ENCODE measurements around the gene OR4Q3. TPM values are rescaled to one million over a fixed set of nuclear protein-coding genes. Genes with fewer than 3 reads are reported as not detected.
"Not testable (repeated sequence)": the region's sequence is repeated elsewhere in the genome, so short reads cannot be mapped to it uniquely, and the experiment has no call there.

OR4Q3 gene
- total RNA-seq, result not detected

DNA sequence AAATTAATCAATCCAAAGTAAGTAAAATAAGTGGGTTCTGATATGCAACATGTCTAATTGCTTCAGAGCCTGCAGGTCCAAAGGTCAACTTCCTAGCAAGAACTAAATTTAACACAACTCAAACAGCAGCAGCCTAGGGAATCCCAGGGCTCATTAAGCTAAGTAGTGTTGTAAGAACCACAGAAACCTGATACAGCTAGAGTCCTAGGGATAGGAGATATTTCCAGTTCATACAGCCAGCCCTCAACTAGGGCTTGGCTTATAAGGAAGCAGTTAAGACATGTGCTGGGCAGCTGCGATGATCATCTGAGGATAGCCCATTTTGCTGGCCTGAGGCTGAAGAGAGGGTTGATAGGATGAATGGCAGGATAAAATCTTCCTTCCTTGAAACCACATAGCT, at the start of gene OR4Q3:
Gene OR4Q3, plus strand, starts transcription at position 316 of the 400 bp plus-strand sequence.
- Histone ChIP-seq H3K36me3 (no peaks in the 10 kb centered on the region), H3K9me3 (no peaks in the 10 kb centered on the region), H3K4me1 (no peaks in the 10 kb centered on the region), H3K27ac (replicated peaks in 1 of 4) (no peak within 1 kb of the TSS), H3K27me3 (no peaks in the 10 kb centered on the region), H3K4me3 (no peak within 1 kb of the TSS)
- no peak for DNase-seq (ENCODE audit: extremely low spot score)
- TF ChIP-seq, protein P1, sequence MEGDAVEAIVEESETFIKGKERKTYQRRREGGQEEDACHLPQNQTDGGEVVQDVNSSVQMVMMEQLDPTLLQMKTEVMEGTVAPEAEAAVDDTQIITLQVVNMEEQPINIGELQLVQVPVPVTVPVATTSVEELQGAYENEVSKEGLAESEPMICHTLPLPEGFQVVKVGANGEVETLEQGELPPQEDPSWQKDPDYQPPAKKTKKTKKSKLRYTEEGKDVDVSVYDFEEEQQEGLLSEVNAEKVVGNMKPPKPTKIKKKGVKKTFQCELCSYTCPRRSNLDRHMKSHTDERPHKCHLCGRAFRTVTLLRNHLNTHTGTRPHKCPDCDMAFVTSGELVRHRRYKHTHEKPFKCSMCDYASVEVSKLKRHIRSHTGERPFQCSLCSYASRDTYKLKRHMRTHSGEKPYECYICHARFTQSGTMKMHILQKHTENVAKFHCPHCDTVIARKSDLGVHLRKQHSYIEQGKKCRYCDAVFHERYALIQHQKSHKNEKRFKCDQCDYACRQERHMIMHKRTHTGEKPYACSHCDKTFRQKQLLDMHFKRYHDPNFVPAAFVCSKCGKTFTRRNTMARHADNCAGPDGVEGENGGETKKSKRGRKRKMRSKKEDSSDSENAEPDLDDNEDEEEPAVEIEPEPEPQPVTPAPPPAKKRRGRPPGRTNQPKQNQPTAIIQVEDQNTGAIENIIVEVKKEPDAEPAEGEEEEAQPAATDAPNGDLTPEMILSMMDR (IDR thresholded peaks at IDR 0.05), result no peak
- TF ChIP-seq EP300 (IDR thresholded peaks at IDR 0.05) (no peak), POLR2A (IDR thresholded peaks at IDR 0.05; ENCODE audit: low read depth) (no peak), POLR2AphosphoS5 (IDR thresholded peaks at IDR 0.05) (no peak)
- 69% methylated on average over 1 of the region's 1 CpG for WGBS
- intact Hi-C loops (cut with DNase I), result no loop called here

DNA sequence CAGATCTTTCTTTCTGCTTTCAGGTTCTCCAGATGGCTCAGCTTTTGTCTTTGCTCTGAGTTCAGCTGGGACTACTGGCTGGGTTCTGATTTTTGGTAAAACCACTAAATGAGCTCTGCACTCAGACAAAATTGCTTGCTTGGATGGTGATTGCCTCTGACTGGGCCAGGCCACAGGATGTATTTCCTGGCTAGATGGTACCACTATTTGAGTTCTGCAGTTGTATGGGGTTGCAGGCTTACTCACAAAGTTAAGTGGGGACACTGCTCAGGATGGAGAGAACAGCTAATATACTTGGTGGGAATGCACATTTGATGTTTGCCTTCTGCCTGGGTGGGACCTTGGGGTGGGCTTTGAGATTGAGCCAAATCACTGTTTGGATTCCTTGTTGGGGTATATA, 14.0 kb upstream of the OR4Q3 start:
- peak; percentile 91 for DNase-seq (ENCODE audit: extremely low spot score)
- no peaks in the 10 kb centered on the region for H3K27me3 ChIP-seq
- H3K36me3 ChIP-seq, result no peaks in the 10 kb centered on the region
- no peak overlapping the region for H3K27ac ChIP-seq (replicated peaks in 1 of 4)
- TF ChIP-seq EP300 (IDR thresholded peaks at IDR 0.05), result no peak
- TF ChIP-seq, protein P1 (IDR thresholded peaks at IDR 0.05), result no peak
- no peak for TF ChIP-seq POLR2AphosphoS5 (IDR thresholded peaks at IDR 0.05)
- TF ChIP-seq POLR2A (IDR thresholded peaks at IDR 0.05; ENCODE audit: low read depth), result no peak
- intact Hi-C loops (cut with DNase I), result no loop called here
- H3K9me3 ChIP-seq, result peaks cover 0 to 27% (median 18%) of the 10 kb centered on the region in 4 donors
- H3K4me3 ChIP-seq, result no peak overlapping the region
- H3K4me1 ChIP-seq, result no peaks in the 10 kb centered on the region

DNA sequence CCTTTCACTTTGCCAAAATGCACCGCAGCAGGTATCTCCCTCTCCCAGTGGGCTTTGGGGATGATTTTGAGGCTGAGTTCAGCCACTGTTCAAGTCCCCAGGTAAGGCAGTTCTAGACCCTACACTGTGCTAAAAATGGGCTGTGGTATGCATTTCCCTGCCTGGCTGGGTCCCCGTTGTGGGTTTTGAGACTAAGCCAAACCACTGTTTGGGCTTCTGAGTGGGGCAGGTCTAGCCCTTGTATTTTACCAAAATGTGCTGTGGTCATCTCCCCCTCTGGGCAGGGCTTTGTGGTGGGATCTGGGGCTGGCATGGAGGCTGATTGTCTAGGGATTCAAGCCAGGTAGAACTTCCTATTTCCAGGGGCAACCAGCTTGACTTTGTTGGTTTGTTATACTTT, 13.6 kb upstream of the OR4Q3 start:
- Histone ChIP-seq H3K4me3 (no peak overlapping the region), H3K36me3 (no peaks in the 10 kb centered on the region), H3K27ac (replicated peaks in 1 of 4) (no peak overlapping the region), H3K27me3 (no peaks in the 10 kb centered on the region), H3K4me1 (no peaks in the 10 kb centered on the region), H3K9me3 (peaks cover 0 to 27% (median 18%) of the 10 kb centered on the region in 4 donors)
- peak; percentile 92 for DNase-seq (ENCODE audit: extremely low spot score)
- 83% methylated on average over 2 of the region's 2 CpGs for WGBS
- TF ChIP-seq EP300 (IDR thresholded peaks at IDR 0.05) (no peak), POLR2AphosphoS5 (IDR thresholded peaks at IDR 0.05) (no peak), POLR2A (IDR thresholded peaks at IDR 0.05; ENCODE audit: low read depth) (no peak)
- TF ChIP-seq, protein P1 (IDR thresholded peaks at IDR 0.05), result no peak
- intact Hi-C loops (cut with DNase I), result no loop called here

GRCh38 chr14:19733893-19734292, 9.5 kb upstream of the OR4Q3 start:
- H3K27ac ChIP-seq (replicated peaks in 1 of 4); H3K36me3 ChIP-seq; H3K4me1 ChIP-seq; H3K27me3 ChIP-seq; intact Hi-C loops (cut with DNase I); H3K4me3 ChIP-seq: not testable (repeated sequence)
- peak; percentile 91 for DNase-seq (ENCODE audit: extremely low spot score)
- peaks cover 0 to 17% (median 13%) of the 10 kb centered on the region in 4 donors for H3K9me3 ChIP-seq
- WGBS, result 70% methylated on average over 3 of the region's 3 CpGs

DNA sequence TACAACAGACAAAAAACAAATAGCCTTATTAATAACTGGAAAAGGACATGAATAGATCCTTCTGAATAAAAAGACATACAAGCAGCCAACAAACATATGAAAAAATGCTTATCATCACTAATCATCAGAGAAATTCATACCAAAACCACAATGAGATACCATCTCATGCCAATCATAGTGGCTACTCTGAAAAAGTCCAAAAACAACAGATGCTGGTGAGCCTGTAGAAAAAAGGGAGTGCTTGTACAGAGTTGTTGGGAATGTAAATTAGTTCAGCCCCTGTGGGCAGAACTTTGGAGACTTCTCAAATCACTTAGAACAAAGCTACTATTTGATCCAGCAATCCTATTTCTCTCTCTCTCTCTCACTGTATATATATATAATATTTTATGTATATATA, 8.9 kb downstream of the OR4Q3 start:
- intact Hi-C loops (cut with DNase I); H3K36me3 ChIP-seq: not testable (repeated sequence)

DNA sequence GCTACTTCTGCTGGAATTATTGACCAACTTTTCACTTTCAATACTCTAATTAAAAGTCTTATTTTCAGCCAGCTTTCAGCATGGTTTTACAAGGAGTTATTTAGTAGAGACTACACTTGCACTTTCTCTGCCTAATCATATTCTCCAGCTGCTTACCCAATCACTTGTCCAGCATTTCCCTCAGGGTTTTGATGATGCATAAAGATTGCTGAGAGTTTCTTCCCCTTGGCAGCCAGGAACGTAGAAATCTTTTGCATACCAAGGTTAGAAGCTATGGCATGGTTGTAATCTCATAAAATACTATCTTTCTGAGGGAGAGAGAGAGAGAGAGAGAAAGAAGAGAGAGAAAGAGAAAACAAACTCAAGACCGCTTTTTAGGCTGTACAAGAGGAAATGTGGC, 10.8 kb downstream of the OR4Q3 start:
- DNase-seq (ENCODE audit: extremely low spot score), result no peak
- TF ChIP-seq EP300 (IDR thresholded peaks at IDR 0.05) (no peak), POLR2A (IDR thresholded peaks at IDR 0.05; ENCODE audit: low read depth) (no peak), POLR2AphosphoS5 (IDR thresholded peaks at IDR 0.05) (no peak)
- TF ChIP-seq, protein P1 (IDR thresholded peaks at IDR 0.05), result no peak
- H3K27me3 ChIP-seq, result no peaks in the 10 kb centered on the region
- H3K4me3 ChIP-seq, result no peak overlapping the region
- intact Hi-C loops (cut with DNase I), result no loop called here
- 26% methylated on average over 2 of the region's 2 CpGs for WGBS
- no peak overlapping the region for H3K27ac ChIP-seq (replicated peaks in 1 of 4)
- no peaks in the 10 kb centered on the region for H3K36me3 ChIP-seq
- H3K4me1 ChIP-seq, result no peaks in the 10 kb centered on the region
- H3K9me3 ChIP-seq, result no peaks in the 10 kb centered on the region

More for the DNA sequence above, 8.9 kb downstream of the OR4Q3 start:
- not testable (repeated sequence) for H3K9me3 ChIP-seq; H3K27ac ChIP-seq (replicated peaks in 1 of 4); H3K27me3 ChIP-seq; DNase-seq (ENCODE audit: extremely low spot score); H3K4me3 ChIP-seq; H3K4me1 ChIP-seq

DNA sequence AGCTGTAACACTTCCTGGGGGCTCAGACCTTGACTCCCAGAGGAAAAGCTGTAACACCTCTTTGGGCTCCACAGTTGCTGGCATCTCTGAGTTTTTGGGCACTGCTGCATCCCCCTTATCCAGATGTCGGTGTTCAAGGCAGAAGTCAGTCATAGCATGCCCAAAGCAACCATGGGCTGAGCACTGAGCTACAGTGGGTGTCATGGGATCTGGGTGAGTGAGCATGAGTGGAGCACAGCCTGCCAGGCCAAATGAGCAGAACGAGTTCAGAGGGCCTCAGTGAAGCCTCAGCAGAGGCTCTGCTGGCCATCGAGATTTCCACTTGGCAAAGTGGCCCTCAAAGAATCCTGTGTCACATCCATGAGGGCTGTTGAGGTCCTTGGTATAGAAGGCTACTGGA, 28.1 kb downstream of the OR4Q3 start:
- H3K4me3 ChIP-seq; H3K27me3 ChIP-seq; H3K4me1 ChIP-seq; H3K9me3 ChIP-seq; H3K36me3 ChIP-seq; intact Hi-C loops (cut with DNase I); H3K27ac ChIP-seq (replicated peaks in 1 of 4); DNase-seq (ENCODE audit: extremely low spot score): not testable (repeated sequence)
- WGBS, result 37% methylated on average over 3 of the region's 3 CpGs

Measured in esophagus muscularis mucosa (tissue), 4 donors.